GM12801 (cell line): ENCODE measurements around the gene INTS15.

ENCODE experiments used
- TF ChIP-seq, protein P1 (sequence below): IDR thresholded peaks from one replicate; pipeline ENCODE4 v1.5.1; 2011; ENCODE audit warnings: control low read depth; ENCODE audit not compliant: insufficient read length; ENCODE audit errors: extremely low read depth

Gene INTS15

GRCh38 chr7:6623589-6624245 is 33.9 kb downstream of the INTS15 start:
- TF ChIP-seq, protein P1, sequence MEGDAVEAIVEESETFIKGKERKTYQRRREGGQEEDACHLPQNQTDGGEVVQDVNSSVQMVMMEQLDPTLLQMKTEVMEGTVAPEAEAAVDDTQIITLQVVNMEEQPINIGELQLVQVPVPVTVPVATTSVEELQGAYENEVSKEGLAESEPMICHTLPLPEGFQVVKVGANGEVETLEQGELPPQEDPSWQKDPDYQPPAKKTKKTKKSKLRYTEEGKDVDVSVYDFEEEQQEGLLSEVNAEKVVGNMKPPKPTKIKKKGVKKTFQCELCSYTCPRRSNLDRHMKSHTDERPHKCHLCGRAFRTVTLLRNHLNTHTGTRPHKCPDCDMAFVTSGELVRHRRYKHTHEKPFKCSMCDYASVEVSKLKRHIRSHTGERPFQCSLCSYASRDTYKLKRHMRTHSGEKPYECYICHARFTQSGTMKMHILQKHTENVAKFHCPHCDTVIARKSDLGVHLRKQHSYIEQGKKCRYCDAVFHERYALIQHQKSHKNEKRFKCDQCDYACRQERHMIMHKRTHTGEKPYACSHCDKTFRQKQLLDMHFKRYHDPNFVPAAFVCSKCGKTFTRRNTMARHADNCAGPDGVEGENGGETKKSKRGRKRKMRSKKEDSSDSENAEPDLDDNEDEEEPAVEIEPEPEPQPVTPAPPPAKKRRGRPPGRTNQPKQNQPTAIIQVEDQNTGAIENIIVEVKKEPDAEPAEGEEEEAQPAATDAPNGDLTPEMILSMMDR: no peak

GRCh38 chr7:6624246-6624611 is 34.4 kb downstream of the INTS15 start:
- TF ChIP-seq, protein P1: no peak

GRCh38 chr7:6628045-6628444 is 38.2 kb downstream of the INTS15 start:
- TF ChIP-seq, protein P1: no peak

DNA sequence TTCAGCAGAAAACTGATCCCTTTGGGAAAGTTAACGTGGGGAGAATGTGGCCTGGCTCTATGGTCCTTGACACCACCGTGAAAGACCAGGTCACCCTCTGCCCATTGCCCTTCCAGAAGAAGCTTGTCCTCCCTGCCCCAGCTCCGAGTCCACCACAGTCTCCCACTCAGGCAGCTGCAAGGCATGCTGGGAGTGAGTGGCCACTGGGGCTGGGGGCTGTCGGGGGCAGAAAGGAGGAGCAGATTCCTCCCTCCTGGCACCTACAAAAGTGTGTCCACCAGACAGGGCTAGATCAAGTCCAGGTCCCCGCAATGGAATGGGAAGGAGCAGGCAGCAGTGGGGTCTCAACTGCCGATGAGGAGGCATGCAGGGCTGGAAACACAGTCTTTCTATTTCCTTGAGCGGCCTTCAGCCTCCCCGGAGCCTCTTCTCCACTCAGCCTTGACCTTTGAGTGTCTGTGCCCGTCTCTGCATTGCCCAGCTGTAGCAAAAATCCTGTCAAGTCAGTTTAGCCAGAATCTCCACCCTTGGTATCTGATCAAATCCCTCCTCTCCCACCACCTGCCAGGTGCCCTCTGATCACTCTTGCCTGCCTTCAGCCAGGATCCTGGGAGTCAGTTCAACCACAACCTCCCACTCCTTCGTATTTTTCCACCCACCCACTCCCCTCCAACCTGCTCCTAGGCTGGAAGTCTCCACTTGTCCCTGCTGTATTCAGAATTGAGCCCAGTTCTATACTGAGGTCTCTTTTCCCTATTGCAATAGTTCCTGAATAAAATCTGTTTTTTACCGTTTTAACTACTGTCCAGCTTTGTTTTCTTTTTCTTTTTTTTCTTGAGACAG is 40.4 kb downstream of the INTS15 start:
- TF ChIP-seq, protein P1: no peak

DNA sequence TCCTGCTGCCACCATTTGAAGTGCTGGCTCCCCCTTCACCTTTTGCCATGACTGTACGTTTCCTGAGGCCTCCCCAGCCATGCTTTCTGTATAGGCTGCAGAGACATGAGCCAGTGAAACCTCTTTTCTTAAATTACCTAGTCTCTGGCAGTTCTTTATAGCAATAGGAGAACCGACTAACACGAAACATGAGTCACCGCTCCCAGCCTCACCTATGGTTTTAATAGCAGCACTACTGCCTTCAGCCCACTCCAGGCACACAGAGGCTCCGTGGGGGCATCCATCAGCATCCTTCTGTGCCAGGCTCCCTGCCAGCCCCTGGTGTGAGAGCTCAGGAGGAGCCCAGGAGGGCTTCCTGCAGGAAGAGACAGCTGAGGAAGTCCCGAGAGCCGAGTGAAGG is 41.8 kb downstream of the INTS15 start:
- TF ChIP-seq, protein P1: no peak

DNA sequence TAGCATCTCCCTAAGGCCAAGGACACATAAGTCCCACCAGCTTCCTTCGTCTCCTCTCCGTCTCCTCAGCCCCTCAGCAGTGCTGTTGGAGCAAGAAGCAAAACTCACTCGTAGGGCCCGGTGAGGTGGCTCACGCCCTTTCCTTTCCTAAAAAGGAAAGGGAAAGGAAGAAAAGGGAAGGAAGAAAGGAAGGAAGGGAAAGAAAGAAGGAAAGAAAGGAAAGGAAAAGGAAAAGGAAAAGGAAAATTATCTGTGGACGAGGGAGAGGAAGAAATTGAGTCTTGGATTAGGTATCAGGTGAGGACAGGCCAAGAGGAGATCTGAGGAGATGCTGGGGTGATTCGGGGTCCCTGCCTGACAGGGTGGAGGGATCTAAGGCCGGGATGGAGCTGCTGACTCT is 44.2 kb downstream of the INTS15 start:
- TF ChIP-seq, protein P1: no peak

GRCh38 chr7:6636741-6637543 is 47.1 kb downstream of the INTS15 start, which contains the start of gene ZNF316:
ZNF316 (plus strand) TSS chr7:6637318; CDS start chr7:6642410, 5,092 bp downstream.
- TF ChIP-seq, protein P1: no peak
